Smooth muscle cell of the umbilical artery (primary cell): ENCODE results near the gene LRRC53. TPM values are rescaled to one million over a fixed set of nuclear protein-coding genes. Genes with fewer than 3 reads are reported as not detected.

Source experiments
- total RNA-seq: library from RNA; depleted of rRNA; stranded (reverse); fragments of >200 nt; gene quantifications from 2 replicates; pipeline ENCODE4 v1.2.3, GENCODE V29; 2014

The LRRC53 gene
- not detected in 2 replicates for total RNA-seq

GRCh38 chr1:74512170-74512915 lies at the start of gene LRRC53:
Gene LRRC53, minus strand, starts transcription at chr1:74512611. Its CDS starts 29,262 bp downstream, at chr1:74483349.

Other genes with a start within 250 kb of the LRRC53 start
- gene ERICH3, start 161.2 kb upstream of the LRRC53 start, total RNA-seq = 0.05 TPM in 1 of 2 replicates, not detected in the other
- gene CRYZ, start 220.4 kb upstream of the LRRC53 start, total RNA-seq = 25.8 and 38.9 TPM in 2 replicates
- gene TYW3, start 220.5 kb upstream of the LRRC53 start, total RNA-seq = 10.7 and 20.1 TPM in 2 replicates